Natural killer cell (primary cell): ENCODE results near the gene UBL7. TPM values are rescaled to one million over a fixed set of nuclear protein-coding genes. Genes with fewer than 3 reads are reported as not detected.

Source experiments
- ATAC-seq, 3 donors: fragments of 150-1000 bp in 2 of 3; fragments of 200-7000 bp in 1 of 3; cut with Tn5 transposase; 1 replicate in 1 of 3; 2 replicates in 2 of 3; pipeline ENCODE4 v1.10.0; 2021; ENCODE audit warnings: mild to moderate bottlenecking in 2 of 3, moderate library complexity in 2 of 3
- DNase-seq, 2 donors: peaks; one replicate each; pipeline versions ENCODE4 v3.0.0 to v3.0.0-alpha.2; 2013 to 2021; ENCODE audit warnings: mixed read lengths in 1 of 2
- H3K27ac ChIP-seq: one replicate; pipeline ENCODE4 v1.5.1; 2013; ENCODE audit warnings: mild to moderate bottlenecking, low read length
- H3K27me3 ChIP-seq: one replicate; pipeline ENCODE4 v1.6.1; 2013; ENCODE audit warnings: low read length; ENCODE audit not compliant: control insufficient read depth, insufficient read depth
- H3K36me3 ChIP-seq: one replicate; pipeline ENCODE4 v1.6.1; 2013; ENCODE audit warnings: low read length; ENCODE audit not compliant: control insufficient read depth, insufficient read depth
- H3K4me1 ChIP-seq: one replicate; pipeline ENCODE4 v1.6.1; 2013; ENCODE audit warnings: low read length; ENCODE audit not compliant: control insufficient read depth, insufficient read depth
- H3K4me3 ChIP-seq: one replicate; pipeline ENCODE4 v1.5.1; 2013; ENCODE audit warnings: low read length
- H3K9me3 ChIP-seq: one replicate; pipeline ENCODE4 v1.6.1; 2013; ENCODE audit warnings: low read length; ENCODE audit not compliant: control insufficient read depth, insufficient read depth
- H3K27ac Mint-ChIP-seq, 2 donors: one replicate each; pipeline ENCODE4 v1.8.0; 2022; ENCODE audit warnings: mild to moderate bottlenecking in 2 of 2, mixed read lengths in 2 of 2, moderate library complexity in 1 of 2
- H3K27me3 Mint-ChIP-seq, 2 donors: one replicate each; pipeline ENCODE4 v1.8.0; 2022; ENCODE audit warnings: low read depth in 2 of 2, mixed read lengths in 2 of 2
- H3K36me3 Mint-ChIP-seq: one replicate; pipeline ENCODE4 v1.8.0; 2022; ENCODE audit warnings: mixed read lengths
- H3K4me1 Mint-ChIP-seq, 2 donors: one replicate each; pipeline ENCODE4 v1.8.0; 2022; ENCODE audit warnings: mixed read lengths in 2 of 2
- H3K4me3 Mint-ChIP-seq: one replicate; pipeline ENCODE4 v1.8.0; 2022; ENCODE audit warnings: mild to moderate bottlenecking, moderate library complexity, mixed read lengths
- H3K9me3 Mint-ChIP-seq, 2 donors: one replicate each; pipeline ENCODE4 v1.8.0; 2022; ENCODE audit warnings: mixed read lengths in 2 of 2
- CTCF ChIP-seq: fragments of 200-600 bp; IDR thresholded peaks from one replicate; pipeline ENCODE4 v1.8.0; 2022; ENCODE audit warnings: antibody characterized with exemption
- WGBS: methylation state at CpG from one replicate; pipeline ENCODE4 v1.1.7; 2013; ENCODE audit warnings: missing lambda C conversion rate; ENCODE audit not compliant: insufficient coverage; 5-methylcytosine and 5-hydroxymethylcytosine counted together
- intact Hi-C: fragments of 100-400 bp; cut with micrococcal nuclease; formaldehyde crosslinking; loops from one replicate; pipeline ENCODE4 v1.14.2; 2022
- total RNA-seq, 4 donors: library from RNA; stranded (reverse); fragments of 120-200 nt in 1 of 4; gene quantifications; one replicate each; pipeline versions ENCODE4 v1.2.3 to v1.2.4, GENCODE V29; 2013 to 2022

The UBL7 gene
- total RNA-seq, 3 donors from 2014 or later (not counting 1 experiment from before 2014, with no cell fraction given) = 25.1 to 38.7 (median 29.0) TPM

- Histone ChIP-seq H3K27me3 (no peaks in the 10 kb centered on the region), H3K36me3 (no peaks in the 10 kb centered on the region), H3K4me3 (no peak overlapping the region), H3K4me1 (peaks cover 80% of the 10 kb centered on the region), H3K9me3 (no peaks in the 10 kb centered on the region), H3K27ac (no peak overlapping the region)
- ATAC-seq = no peak
- Mint-ChIP-seq H3K27ac (no peak overlapping the region), H3K9me3 (no peaks in the 10 kb centered on the region), H3K27me3 (no peaks in the 10 kb centered on the region), H3K4me1 (peaks cover 6 to 56% of the 10 kb centered on the region in 2 donors), H3K36me3 (no peaks in the 10 kb centered on the region), H3K4me3 (no peak overlapping the region)
- DNase-seq = no peak
- 93% methylated on average over 10 of the region's 10 CpGs for whole genome bisulfite sequencing
- intact Hi-C loops = no loop called here
- TF ChIP-seq CTCF = no peak
Measured at GRCh38 chr15:74426404-74427281, 34.3 kb downstream of the UBL7 start.

- H3K27ac ChIP-seq = no peak overlapping the region
- no peak overlapping the region for H3K4me3 ChIP-seq
- Mint-ChIP-seq H3K27me3 (no peaks in the 10 kb centered on the region), H3K9me3 (no peaks in the 10 kb centered on the region), H3K4me3 (no peak overlapping the region), H3K4me1 (peaks cover under 1 to 57% of the 10 kb centered on the region in 2 donors), H3K36me3 (no peaks in the 10 kb centered on the region), H3K27ac (no peak overlapping the region)
- peaks cover 81% of the 10 kb centered on the region for H3K4me1 ChIP-seq
- no peaks in the 10 kb centered on the region for H3K9me3 ChIP-seq
- no peaks in the 10 kb centered on the region for H3K36me3 ChIP-seq
- no peaks in the 10 kb centered on the region for H3K27me3 ChIP-seq
- no peak for TF ChIP-seq CTCF
- intact Hi-C loops = no loop called here
- DNase-seq (no peak), ATAC-seq (no peak)
- WGBS = 64% methylated on average over 7 of the region's 7 CpGs
Measured at GRCh38 chr15:74425630-74426029, 35.3 kb downstream of the UBL7 start.

- Histone ChIP-seq H3K9me3 (no peaks in the 10 kb centered on the region), H3K27ac (no peak overlapping the region), H3K27me3 (no peaks in the 10 kb centered on the region), H3K4me1 (peaks cover 81% of the 10 kb centered on the region), H3K4me3 (no peak overlapping the region), H3K36me3 (no peaks in the 10 kb centered on the region)
- TF ChIP-seq CTCF = no peak
- Mint-ChIP-seq H3K4me1 (peaks cover 6 to 61% of the 10 kb centered on the region in 2 donors), H3K27ac (no peak overlapping the region), H3K9me3 (no peaks in the 10 kb centered on the region), H3K36me3 (no peaks in the 10 kb centered on the region), H3K4me3 (no peak overlapping the region), H3K27me3 (no peaks in the 10 kb centered on the region)
- intact Hi-C loops = no loop called here
- DNase-seq (no peak), ATAC-seq (no peak)
- 91% methylated on average over 6 of the region's 8 CpGs for WGBS
Measured at GRCh38 chr15:74424901-74425528, 35.9 kb downstream of the UBL7 start.
